GM12801 (cell line): ENCODE data around the gene LPP.

ENCODE experiments used
- TF ChIP-seq, protein P1 (sequence below): IDR thresholded peaks from one replicate; pipeline ENCODE4 v1.5.1; 2011; ENCODE audit warnings: control low read depth; ENCODE audit not compliant: insufficient read length; ENCODE audit errors: extremely low read depth

LPP gene

DNA sequence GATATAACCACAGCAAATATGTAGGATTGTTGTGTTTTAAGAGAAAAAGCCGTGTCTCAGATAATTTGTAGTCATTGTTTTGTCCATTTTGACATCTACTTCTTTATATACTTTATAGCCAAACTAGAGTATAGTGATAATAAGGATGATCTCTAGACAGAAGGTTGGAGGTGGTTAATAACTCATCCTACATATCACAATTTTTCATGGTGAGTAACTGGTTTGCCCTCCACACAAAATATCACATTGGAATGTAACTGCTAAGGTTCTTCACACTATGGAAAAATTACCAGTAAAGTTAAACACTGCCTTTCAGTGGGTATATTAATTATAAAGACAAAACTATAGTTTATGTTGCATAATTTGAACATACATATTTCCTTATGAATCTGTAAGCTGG, 380.7 kb downstream of the LPP start:
- TF ChIP-seq, protein P1, sequence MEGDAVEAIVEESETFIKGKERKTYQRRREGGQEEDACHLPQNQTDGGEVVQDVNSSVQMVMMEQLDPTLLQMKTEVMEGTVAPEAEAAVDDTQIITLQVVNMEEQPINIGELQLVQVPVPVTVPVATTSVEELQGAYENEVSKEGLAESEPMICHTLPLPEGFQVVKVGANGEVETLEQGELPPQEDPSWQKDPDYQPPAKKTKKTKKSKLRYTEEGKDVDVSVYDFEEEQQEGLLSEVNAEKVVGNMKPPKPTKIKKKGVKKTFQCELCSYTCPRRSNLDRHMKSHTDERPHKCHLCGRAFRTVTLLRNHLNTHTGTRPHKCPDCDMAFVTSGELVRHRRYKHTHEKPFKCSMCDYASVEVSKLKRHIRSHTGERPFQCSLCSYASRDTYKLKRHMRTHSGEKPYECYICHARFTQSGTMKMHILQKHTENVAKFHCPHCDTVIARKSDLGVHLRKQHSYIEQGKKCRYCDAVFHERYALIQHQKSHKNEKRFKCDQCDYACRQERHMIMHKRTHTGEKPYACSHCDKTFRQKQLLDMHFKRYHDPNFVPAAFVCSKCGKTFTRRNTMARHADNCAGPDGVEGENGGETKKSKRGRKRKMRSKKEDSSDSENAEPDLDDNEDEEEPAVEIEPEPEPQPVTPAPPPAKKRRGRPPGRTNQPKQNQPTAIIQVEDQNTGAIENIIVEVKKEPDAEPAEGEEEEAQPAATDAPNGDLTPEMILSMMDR, result no peak

DNA sequence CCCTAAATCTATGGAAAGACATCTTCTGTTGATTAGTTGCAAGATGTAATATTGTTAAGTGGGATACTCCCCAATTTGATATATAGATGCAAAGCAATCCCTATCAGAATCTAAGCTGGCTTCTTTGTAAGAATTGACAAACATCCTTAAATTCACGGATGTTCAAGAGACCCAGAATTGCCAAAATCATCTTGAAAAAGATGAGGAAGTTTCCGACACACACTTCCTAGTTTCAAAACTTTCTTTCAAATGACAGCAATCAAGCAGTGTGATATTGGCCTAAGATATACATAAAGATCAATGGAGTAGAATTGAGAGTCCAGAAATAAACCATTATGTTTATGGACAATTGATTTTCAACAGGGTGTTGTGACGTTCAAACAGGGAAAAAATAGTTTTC, 383.6 kb downstream of the LPP start:
- TF ChIP-seq, protein P1, result no peak

DNA sequence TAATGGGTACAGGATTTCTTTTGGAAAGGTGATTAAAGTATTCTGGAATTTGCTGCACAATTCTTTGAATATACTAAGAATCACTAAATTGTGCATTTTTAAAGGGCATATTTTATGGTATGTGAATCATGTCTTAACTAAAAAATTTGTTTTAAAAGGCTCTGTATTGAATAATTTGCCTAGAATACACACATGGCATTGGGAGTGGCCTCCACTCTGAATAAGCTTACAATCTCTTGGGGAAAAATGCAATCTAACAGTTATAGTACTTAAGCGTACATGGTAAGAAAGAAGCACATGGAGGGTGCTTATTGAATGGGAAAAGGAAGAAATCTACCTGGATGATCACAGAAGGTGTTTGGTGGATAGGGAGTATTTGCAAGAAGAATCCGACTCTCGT, 385.1 kb downstream of the LPP start:
- TF ChIP-seq, protein P1, result no peak

DNA sequence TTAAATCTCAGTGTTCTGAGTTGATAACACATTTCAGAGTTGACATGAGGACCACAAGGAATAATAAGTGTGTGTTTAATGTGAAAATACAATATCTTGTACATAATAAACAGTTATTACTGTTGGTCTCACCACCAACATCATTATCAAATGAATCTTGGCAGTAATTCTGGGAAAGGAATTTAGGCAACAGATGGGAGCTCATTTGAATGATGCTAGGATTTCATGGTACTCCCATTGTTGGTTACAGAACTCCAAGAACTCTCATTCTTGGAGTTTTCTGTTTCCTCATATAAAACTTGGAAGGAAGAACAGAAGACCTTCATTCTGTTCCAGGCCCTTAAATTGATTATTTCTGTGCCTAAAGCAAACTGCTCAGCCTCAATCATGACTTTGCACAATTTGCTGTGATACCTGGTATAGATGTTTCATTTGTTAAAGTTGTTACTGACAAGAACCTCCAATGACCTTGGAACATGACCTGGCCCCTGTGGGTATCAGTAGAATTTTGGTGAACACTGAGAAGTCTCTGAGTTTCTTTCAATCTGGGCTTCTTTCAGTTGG, 385.8 kb downstream of the LPP start:
- TF ChIP-seq, protein P1, result no peak

DNA sequence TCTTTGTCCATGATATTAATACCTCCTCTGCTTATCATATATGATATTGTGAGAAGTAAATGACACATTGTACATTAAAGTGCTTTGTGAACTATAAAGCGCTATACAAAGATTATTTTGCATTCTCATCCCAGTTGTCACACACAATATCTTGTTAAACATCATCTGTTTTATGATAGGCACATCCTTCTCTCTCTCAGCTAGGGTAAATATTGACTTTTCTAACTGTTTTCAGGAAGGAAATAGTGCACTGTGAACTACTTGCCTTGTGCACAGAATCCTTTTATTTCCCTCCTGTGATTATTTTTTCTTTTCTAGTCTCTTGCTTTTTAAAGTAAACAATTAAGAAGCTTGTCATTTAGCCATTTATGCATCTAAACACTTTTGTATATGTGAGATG, 388.2 kb downstream of the LPP start:
- TF ChIP-seq, protein P1, result no peak

DNA sequence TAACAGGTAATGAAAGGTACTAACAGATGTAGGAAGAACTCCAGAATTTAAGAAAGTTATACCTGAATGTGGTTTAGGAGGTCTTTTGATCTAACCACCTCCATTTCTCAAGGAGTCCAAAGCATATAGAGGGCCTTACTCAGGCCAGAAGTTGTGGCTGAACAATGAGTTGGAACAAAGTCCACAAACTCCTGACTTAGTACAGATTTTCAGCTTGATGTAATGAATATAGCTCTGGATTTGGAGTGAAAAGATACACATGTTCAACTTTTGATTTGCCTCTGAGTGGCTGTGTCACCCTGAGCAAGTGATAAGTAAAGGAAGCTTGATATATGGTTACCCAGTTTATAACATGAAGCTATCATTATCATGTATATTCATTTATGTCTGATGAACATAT, 390.1 kb downstream of the LPP start:
- TF ChIP-seq, protein P1, result no peak

DNA sequence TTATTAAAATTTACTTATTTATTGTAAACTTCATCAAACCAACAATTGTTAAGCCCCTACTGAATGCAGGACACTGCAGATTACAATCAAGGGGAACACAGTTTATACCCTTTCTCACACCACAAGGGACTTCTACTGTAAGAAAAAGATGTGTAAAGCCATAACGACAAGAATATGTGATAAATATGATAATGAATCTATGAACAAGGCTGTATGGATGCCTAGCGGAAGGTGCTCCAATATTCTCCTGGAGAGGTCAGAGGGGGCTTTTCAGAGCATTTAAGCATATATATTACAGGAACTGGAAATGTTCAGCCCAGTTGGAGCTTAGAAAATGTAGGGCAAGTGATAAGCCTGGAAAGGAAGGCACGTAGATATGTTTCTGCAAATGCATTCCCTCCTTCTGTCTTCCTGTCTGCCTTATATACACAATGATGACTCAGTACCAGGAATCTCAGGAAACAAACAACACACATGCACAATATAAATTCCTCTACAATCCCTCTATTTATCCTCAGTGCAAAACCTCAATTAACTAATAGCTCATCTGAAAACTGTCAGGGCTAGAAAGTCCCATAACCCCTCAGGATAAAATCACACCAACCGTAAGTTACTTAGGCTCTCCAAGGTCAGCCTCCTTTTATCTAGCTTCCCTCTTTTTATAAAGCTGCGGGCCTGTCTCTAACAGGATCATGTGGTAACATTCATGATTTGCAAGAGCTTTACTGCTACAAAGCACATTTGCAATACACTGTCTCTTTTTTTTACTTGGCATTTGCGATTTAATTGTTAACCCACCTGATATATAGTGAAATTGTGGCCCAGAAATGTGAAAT, 393.1 kb downstream of the LPP start:
- TF ChIP-seq, protein P1, result no peak
